Activated CD4-positive, alpha-beta T cell treated with anti-CD3 and anti-CD28 coated beads for 48 hours (primary cell): ENCODE results near the gene HOXA11.

Experiments
- DNase-seq: peaks from one replicate; pipeline ENCODE4 v3.0.0-alpha.2; 2020

HOXA11 gene

GRCh38 chr7:27179503-27180430 lies 5.3 kb downstream of the HOXA11 start:
- peak; percentile 76 for DNase-seq

GRCh38 chr7:27179030-27179429 lies 6.0 kb downstream of the HOXA11 start:
- DNase-seq = no peak

GRCh38 chr7:27178366-27178765 lies 6.7 kb downstream of the HOXA11 start:
- DNase-seq = no peak

- DNase-seq = no peak
Observed at GRCh38 chr7:27177795-27178320, 7.2 kb downstream of the HOXA11 start.

GRCh38 chr7:27176962-27177794 lies 7.9 kb downstream of the HOXA11 start:
- DNase-seq = peak; percentile 2

- no peak for DNase-seq
Observed at GRCh38 chr7:27176524-27176845, 8.5 kb downstream of the HOXA11 start.

- DNase-seq = no peak
Observed at GRCh38 chr7:27175626-27176523, 9.2 kb downstream of the HOXA11 start.

- DNase-seq = no peak
Observed at GRCh38 chr7:27174874-27175625, 10.0 kb downstream of the HOXA11 start.

GRCh38 chr7:27173956-27174873 lies 10.8 kb downstream of the HOXA11 start, which contains the start of gene HOXA10:
Gene HOXA10 (minus strand): TSS chr7:27174320. CDS start chr7:27174306, 14 bp downstream.
- peak; percentile 4 for DNase-seq

- DNase-seq = peak; percentile 28
Observed at GRCh38 chr7:27173511-27173955, 11.5 kb downstream of the HOXA11 start.

- peak; percentile 22 for DNase-seq
Observed at GRCh38 chr7:27172823-27173510, 12.1 kb downstream of the HOXA11 start.

- peak; percentile 4 for DNase-seq
Observed at GRCh38 chr7:27172315-27172774, 12.7 kb downstream of the HOXA11 start.

GRCh38 chr7:27171637-27172314 lies 13.3 kb downstream of the HOXA11 start:
- DNase-seq = peak; percentile 25

GRCh38 chr7:27171325-27171636 lies 13.8 kb downstream of the HOXA11 start:
- peak; percentile 6 for DNase-seq

GRCh38 chr7:27170426-27171324 lies 14.4 kb downstream of the HOXA11 start:
- DNase-seq = no peak

GRCh38 chr7:27169658-27170425 lies 15.2 kb downstream of the HOXA11 start:
- no peak for DNase-seq

GRCh38 chr7:27168265-27168947 lies 16.6 kb downstream of the HOXA11 start:
- DNase-seq = peak; percentile 62
